ENCODE measurements around the gene L2HGDH. TPM values are rescaled to one million over a fixed set of nuclear protein-coding genes. Genes with fewer than 3 reads are reported as not detected.

L2HGDH gene
- total and polyA plus RNA-seq, 8 donors = 4.6 to 6.5 (median 6.4) TPM

- intact Hi-C loops (cut with DNase I) = no loop called here
Observed at GRCh38 chr14:50233166-50233950, 78.7 kb downstream of the L2HGDH start.

GRCh38 chr14:50232276-50232642, 79.8 kb downstream of the L2HGDH start:
- no peak for ATAC-seq
- Histone ChIP-seq H3K4me1 (peaks cover 13 to 35% of the 10 kb centered on the region in 2 donors), H3K9me3 (no peaks in the 10 kb centered on the region), H3K4me3 (peak overlapping the region; percentile 69 to 76), H3K27ac (peak overlapping the region; percentile 98 to 99), H3K27me3 (no peaks in the 10 kb centered on the region), H3K36me3 (no peaks in the 10 kb centered on the region)
- intact Hi-C loops (cut with DNase I) = no loop called here
- TF ChIP-seq CTCF (IDR thresholded peaks at IDR 0.05) = no peak
- DNase-seq = no peak

More at GRCh38 chr14:50233166-50233950, 78.7 kb downstream of the L2HGDH start:
- no peak overlapping the region for H3K4me3 ChIP-seq
- no peak for DNase-seq
- no peaks in the 10 kb centered on the region for H3K27me3 ChIP-seq
- no peak overlapping the region for H3K27ac ChIP-seq
- no peaks in the 10 kb centered on the region for H3K36me3 ChIP-seq
- no peak for TF ChIP-seq CTCF (IDR thresholded peaks at IDR 0.05)
- no peaks in the 10 kb centered on the region for H3K9me3 ChIP-seq
- ATAC-seq = no peak
- H3K4me1 ChIP-seq = peaks cover 13 to 33% of the 10 kb centered on the region in 2 donors

- H3K4me1 ChIP-seq = peaks cover 13 to 35% of the 10 kb centered on the region in 2 donors
- H3K4me3 ChIP-seq = peak within 1 kb of the TSS; percentile 69 to 76
- peak within 1 kb of the TSS; percentile 98 to 99 for H3K27ac ChIP-seq
- no peaks in the 10 kb centered on the region for H3K27me3 ChIP-seq
- H3K9me3 ChIP-seq = no peaks in the 10 kb centered on the region
- no peak for TF ChIP-seq CTCF (IDR thresholded peaks at IDR 0.05)
- intact Hi-C loops (cut with DNase I) = no loop called here
- no peaks in the 10 kb centered on the region for H3K36me3 ChIP-seq
- DNase-seq = peak; percentile 90 to 98 (median 92)
- ATAC-seq = peak; percentile 97
Observed at GRCh38 chr14:50231475-50232275, 80.4 kb downstream of the L2HGDH start, which contains the start of gene SOS2. TSS of gene SOS2 (minus strand) at chr14:50231578. CDS start at chr14:50231283, 295 bp downstream.

- peak; percentile 42 for ATAC-seq
- intact Hi-C loops (cut with DNase I) = no loop called here
Observed at GRCh38 chr14:50230701-50231474, 81.1 kb downstream of the L2HGDH start.

More at GRCh38 chr14:50230701-50231474, 81.1 kb downstream of the L2HGDH start:
- Histone ChIP-seq H3K4me1 (peaks cover 16 to 42% of the 10 kb centered on the region in 2 donors), H3K27me3 (no peaks in the 10 kb centered on the region), H3K4me3 (peak overlapping the region; percentile 69 to 76), H3K36me3 (no peaks in the 10 kb centered on the region), H3K9me3 (no peaks in the 10 kb centered on the region), H3K27ac (peak overlapping the region; percentile 98 to 99)
- DNase-seq = peak; percentile 66 to 90 (median 72)
- no peak for TF ChIP-seq CTCF (IDR thresholded peaks at IDR 0.05)
